HepG2 (cell line): Measurements from ENCODE around the gene LPXN. TPM values are rescaled to one million over a fixed set of nuclear protein-coding genes. Genes with fewer than 3 reads are reported as not detected.

Experiments used
- ARID2 ChIP-seq: sonication (generic); formaldehyde crosslinking; IDR thresholded peaks from 2 replicates; pipeline ENCODE4 v1.8.1; 2022; ENCODE audit warnings: mild to moderate bottlenecking, missing genetic modification reagents, borderline replicate concordance
- BCL6 ChIP-seq: IDR thresholded peaks from 2 replicates; pipeline ENCODE4 v1.6.1; 2016; ENCODE audit warnings: missing genetic modification reagents, missing compliant biosample characterization
- CBFB ChIP-seq: sonication (generic); formaldehyde crosslinking; IDR thresholded peaks from 2 replicates; pipeline ENCODE4 v1.4.0; 2020; ENCODE audit warnings: missing genetic modification reagents
- CENPT ChIP-seq: sonication (generic); formaldehyde crosslinking; IDR thresholded peaks from 2 replicates; pipeline ENCODE4 v1.8.0; 2022; ENCODE audit warnings: low read depth, mild to moderate bottlenecking, moderate library complexity, missing genetic modification reagents
- DMAP1 ChIP-seq: IDR thresholded peaks from 2 replicates; pipeline ENCODE4 v1.6.1; 2016
- FIP1L1 ChIP-seq: fragments of 200-400 bp; formaldehyde crosslinking; IDR thresholded peaks from 2 replicates; pipeline ENCODE4 v1.6.1; 2018; ENCODE audit warnings: low read depth, mild to moderate bottlenecking, low read length, moderate library complexity, borderline replicate concordance; ENCODE audit not compliant: insufficient read depth
- FLYWCH1 ChIP-seq: sonication (generic); formaldehyde crosslinking; IDR thresholded peaks from 2 replicates; pipeline ENCODE4 v1.8.1; 2023; ENCODE audit warnings: mild to moderate bottlenecking, missing genetic modification reagents
- GABPB1 ChIP-seq: IDR thresholded peaks from 2 replicates; pipeline ENCODE4 v1.6.1; 2016; ENCODE audit warnings: mild to moderate bottlenecking, missing genetic modification reagents, moderate library complexity, missing compliant biosample characterization
- IRF2 ChIP-seq: IDR thresholded peaks from 2 replicates; pipeline ENCODE4 v1.6.1; 2018; ENCODE audit warnings: missing genetic modification reagents, missing compliant biosample characterization
- KDM5A ChIP-seq: fragments of 200-600 bp; sonication (generic); IDR thresholded peaks from 2 replicates; pipeline ENCODE4 v1.7.0; 2018; ENCODE audit warnings: antibody characterized with exemption, mild to moderate bottlenecking, low read length, borderline replicate concordance
- KLF13 ChIP-seq: sonication (generic); formaldehyde crosslinking; IDR thresholded peaks from 2 replicates; pipeline ENCODE4 v1.4.0; 2020; ENCODE audit warnings: mild to moderate bottlenecking, missing genetic modification reagents
- MBD4 ChIP-seq: IDR thresholded peaks from 2 replicates; pipeline ENCODE4 v1.6.1; 2012; ENCODE audit warnings: low read length, inconsistent platforms, borderline replicate concordance
- MED13 ChIP-seq: sonication (generic); formaldehyde crosslinking; IDR thresholded peaks from 2 replicates; pipeline ENCODE4 v1.5.0; 2020; ENCODE audit warnings: missing genetic modification reagents
- NFE2 ChIP-seq: sonication (generic); formaldehyde crosslinking; IDR thresholded peaks from 2 replicates; pipeline ENCODE4 v1.4.0; 2020; ENCODE audit warnings: missing genetic modification reagents
- PHF20 ChIP-seq: sonication (generic); formaldehyde crosslinking; IDR thresholded peaks from 2 replicates; pipeline ENCODE4 v1.5.0; 2020; ENCODE audit warnings: mild to moderate bottlenecking, missing genetic modification reagents
- RBM39 ChIP-seq: fragments of 200-400 bp; formaldehyde crosslinking; IDR thresholded peaks from one replicate; pipeline ENCODE4 v1.6.1; 2018; ENCODE audit warnings: antibody characterized with exemption, mild to moderate bottlenecking, low read depth, low read length; ENCODE audit not compliant: poor library complexity, severe bottlenecking
- SMC3 ChIP-seq: IDR thresholded peaks from 2 replicates; pipeline ENCODE4 v1.6.1; 2011; ENCODE audit warnings: low read length, improper control_type of control experiment
- STAG1 ChIP-seq: sonication (generic); formaldehyde crosslinking; IDR thresholded peaks from 2 replicates; pipeline ENCODE4 v1.4.0; 2020; ENCODE audit warnings: missing genetic modification reagents
- YEATS4 ChIP-seq: sonication (generic); formaldehyde crosslinking; IDR thresholded peaks from 2 replicates; pipeline ENCODE4 v1.4.0; 2020; ENCODE audit warnings: missing genetic modification reagents, borderline replicate concordance
- ZFY ChIP-seq: sonication (generic); formaldehyde crosslinking; IDR thresholded peaks from 2 replicates; pipeline ENCODE4 v1.4.0; 2020; ENCODE audit warnings: missing genetic modification reagents
- ZNF12 ChIP-seq: sonication (generic); formaldehyde crosslinking; IDR thresholded peaks from 2 replicates; pipeline ENCODE4 v1.5.0; 2020; ENCODE audit warnings: missing genetic modification reagents
- ZNF136 ChIP-seq: sonication (generic); formaldehyde crosslinking; IDR thresholded peaks from 2 replicates; pipeline ENCODE4 v1.8.1; 2022; ENCODE audit warnings: low read depth, mild to moderate bottlenecking, moderate library complexity, missing genetic modification reagents
- ZNF326 ChIP-seq: sonication (generic); formaldehyde crosslinking; IDR thresholded peaks from 2 replicates; pipeline ENCODE4 v1.4.0; 2020; ENCODE audit warnings: missing genetic modification reagents, borderline replicate concordance
- ZNF557 ChIP-seq: sonication (generic); formaldehyde crosslinking; IDR thresholded peaks from 2 replicates; pipeline ENCODE4 v1.4.0; 2020; ENCODE audit warnings: missing genetic modification reagents
- ZNF567 ChIP-seq: sonication (generic); formaldehyde crosslinking; IDR thresholded peaks from 2 replicates; pipeline ENCODE4 v1.8.1; 2023; ENCODE audit warnings: mild to moderate bottlenecking, missing genetic modification reagents, borderline replicate concordance
- ZNF614 ChIP-seq: IDR thresholded peaks from 2 replicates; pipeline ENCODE4 v1.6.1; 2018; ENCODE audit warnings: missing biosample characterization, missing genetic modification reagents, inconsistent platforms, borderline replicate concordance
- ZNF737 ChIP-seq: sonication (generic); formaldehyde crosslinking; IDR thresholded peaks from 2 replicates; pipeline ENCODE4 v1.5.0; 2020; ENCODE audit warnings: missing genetic modification reagents, mild to moderate bottlenecking, borderline replicate concordance
- ZNF788 ChIP-seq: sonication (generic); formaldehyde crosslinking; IDR thresholded peaks from 2 replicates; pipeline ENCODE4 v1.5.0; 2020; ENCODE audit warnings: mild to moderate bottlenecking, missing genetic modification reagents, borderline replicate concordance
- ZNF850 ChIP-seq: sonication (generic); formaldehyde crosslinking; conservative IDR thresholded peaks from 2 replicates; pipeline ENCODE4 v1.9.0; 2021; ENCODE audit warnings: mild to moderate bottlenecking, missing genetic modification reagents
- polyA plus RNA-seq, 8 experiments: library from polyadenylated mRNA; depleted of rRNA in 3 of 8; stranded (reverse) in 7 of 8; unstranded in 1 of 8; fragments of >200 nt; fragmentation: Illumina TruSeq in 4 of 8; extraction: Trizol in 4 of 8; gene quantifications; 2 replicates each; pipeline versions ENCODE4 v1.2.1 to v1.2.3, GENCODE V29; 2011 to 2016; ENCODE audit warnings: low read depth in 4 of 8, missing spikeins in 1 of 8, mixed read lengths in 1 of 8; ENCODE audit not compliant: insufficient read depth in 1 of 8
- total RNA-seq, 5 experiments: library from RNA; depleted of rRNA; stranded (reverse); fragments of >200 nt; fragmentation: Illumina TruSeq; extraction: Trizol; gene quantifications; 2 replicates each; pipeline ENCODE4 v1.2.3, GENCODE V29; 2016; ENCODE audit warnings: low read depth in 1 of 5
- TF ChIP-seq, protein P1 (sequence below): sonication (generic); formaldehyde crosslinking; IDR thresholded peaks from 2 replicates; pipeline ENCODE4 v1.4.0; 2020; ENCODE audit warnings: missing genetic modification reagents
- TF ChIP-seq, protein P2 (sequence below): IDR thresholded peaks from 2 replicates; pipeline ENCODE4 v1.6.1; 2012; ENCODE audit warnings: low read depth, low read length, improper control_type of control experiment

Gene LPXN
- total and polyA plus RNA-seq, 2 of the 13 experiments (the other 11 are each of a cell fraction or from before 2014, with no cell fraction given): 1.7 to 3.5 TPM

DNA sequence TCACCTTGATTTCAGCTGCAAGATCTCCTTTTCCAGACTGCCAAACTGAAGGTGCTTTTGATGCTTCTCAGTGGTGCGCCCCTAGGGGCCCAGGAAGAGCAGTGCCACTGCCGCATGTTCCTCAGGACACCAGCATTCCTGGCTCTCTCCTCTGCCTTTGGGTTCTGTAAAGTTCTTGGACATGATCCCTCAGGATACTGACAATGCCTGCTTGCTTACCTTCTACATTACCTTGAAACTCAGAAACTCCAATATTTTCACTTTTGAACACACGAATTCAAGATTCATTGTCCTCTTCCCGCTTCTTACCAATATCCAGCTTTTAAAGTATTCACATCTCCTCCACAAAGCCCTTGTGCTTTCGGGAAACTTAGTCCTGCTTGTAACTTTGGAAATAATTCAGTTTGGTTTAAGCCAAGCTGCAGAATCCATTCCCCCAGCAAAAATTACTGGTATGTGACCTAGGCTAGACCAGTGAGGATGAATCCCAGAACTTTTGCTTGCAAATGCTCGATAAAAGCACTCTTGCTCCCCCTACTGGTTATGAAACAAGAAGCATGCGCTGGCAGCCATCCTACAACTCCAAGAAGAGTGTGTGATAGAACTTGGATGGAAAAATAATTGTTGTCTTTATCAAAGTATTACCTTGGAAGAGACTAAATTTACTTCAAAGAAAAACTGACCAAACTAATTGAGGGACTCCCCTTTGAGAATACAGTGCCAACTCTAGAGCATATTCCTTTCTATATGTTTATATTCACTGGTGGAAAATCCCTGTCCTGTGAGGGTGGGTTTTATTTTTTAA, 51.2 kb downstream of the LPXN start (continued):
- TF ChIP-seq KLF13 (CRISPR knock-in tag) (no peak), NFE2 (CRISPR knock-in tag) (no peak), ZFY (CRISPR knock-in tag) (no peak), SMC3 (peak; percentile 42; the same call in 1 of the 2 replicates), FLYWCH1 (CRISPR knock-in tag) (no peak), BCL6 (no peak), ZNF136 (CRISPR knock-in tag) (no peak), DMAP1 (CRISPR knock-in tag) (0 out of 2 replicates have a peak, but pooled peaks have one; percentile 20), ZNF788 (CRISPR knock-in tag) (no peak; the same call in 1 of the 2 replicates), KDM5A (no peak), FIP1L1 (no peak), ZNF567 (CRISPR knock-in tag) (no peak), IRF2 (no peak), PHF20 (no peak), ARID2 (CRISPR knock-in tag) (no peak), GABPB1 (no peak), CENPT (CRISPR knock-in tag) (no peak), ZNF326 (CRISPR knock-in tag) (no peak), ZNF850 (no peak), STAG1 (CRISPR knock-in tag) (peak; percentile 77), CBFB (CRISPR knock-in tag) (no peak), ZNF557 (no peak), MED13 (CRISPR knock-in tag) (no peak), RBM39 (no peak), YEATS4 (no peak), ZNF614 (no peak), ZNF737 (no peak), MBD4 (no peak), ZNF12 (CRISPR knock-in tag) (no peak)
- TF ChIP-seq, protein P1, sequence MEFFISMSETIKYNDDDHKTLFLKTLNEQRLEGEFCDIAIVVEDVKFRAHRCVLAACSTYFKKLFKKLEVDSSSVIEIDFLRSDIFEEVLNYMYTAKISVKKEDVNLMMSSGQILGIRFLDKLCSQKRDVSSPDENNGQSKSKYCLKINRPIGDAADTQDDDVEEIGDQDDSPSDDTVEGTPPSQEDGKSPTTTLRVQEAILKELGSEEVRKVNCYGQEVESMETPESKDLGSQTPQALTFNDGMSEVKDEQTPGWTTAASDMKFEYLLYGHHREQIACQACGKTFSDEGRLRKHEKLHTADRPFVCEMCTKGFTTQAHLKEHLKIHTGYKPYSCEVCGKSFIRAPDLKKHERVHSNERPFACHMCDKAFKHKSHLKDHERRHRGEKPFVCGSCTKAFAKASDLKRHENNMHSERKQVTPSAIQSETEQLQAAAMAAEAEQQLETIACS (CRISPR knock-in tag): no peak
- TF ChIP-seq, protein P2, sequence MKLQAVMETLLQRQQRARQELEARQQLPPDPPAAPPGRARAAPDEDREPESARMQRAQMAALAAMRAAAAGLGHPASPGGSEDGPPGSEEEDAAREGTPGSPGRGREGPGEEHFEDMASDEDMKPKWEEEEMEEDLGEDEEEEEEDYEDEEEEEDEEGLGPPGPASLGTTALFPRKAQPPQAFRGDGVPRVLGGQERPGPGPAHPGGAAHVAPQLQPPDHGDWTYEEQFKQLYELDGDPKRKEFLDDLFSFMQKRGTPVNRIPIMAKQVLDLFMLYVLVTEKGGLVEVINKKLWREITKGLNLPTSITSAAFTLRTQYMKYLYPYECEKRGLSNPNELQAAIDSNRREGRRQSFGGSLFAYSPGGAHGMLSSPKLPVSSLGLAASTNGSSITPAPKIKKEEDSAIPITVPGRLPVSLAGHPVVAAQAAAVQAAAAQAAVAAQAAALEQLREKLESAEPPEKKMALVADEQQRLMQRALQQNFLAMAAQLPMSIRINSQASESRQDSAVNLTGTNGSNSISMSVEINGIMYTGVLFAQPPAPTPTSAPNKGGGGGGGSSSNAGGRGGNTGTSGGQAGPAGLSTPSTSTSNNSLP: 0 out of 2 replicates have a peak, but pooled peaks have one; percentile 24
